GM23338 (cell line): ENCODE data around the gene DENND5A. TPM values are rescaled to one million over a fixed set of nuclear protein-coding genes. Genes with fewer than 3 reads are reported as not detected.
"Not testable (repeated sequence)": the region's sequence is repeated elsewhere in the genome, so short reads cannot be mapped to it uniquely, and the experiment has no call there.

Experiments
- ATAC-seq: fragments of 200-7000 bp; cut with Tn5 transposase; 3 replicates; pipeline ENCODE4 v1.9.1; 2020
- DNase-seq: peaks from one replicate; pipeline ENCODE4 v3.0.0-alpha.2; 2015; ENCODE audit warnings: low spot score
- H2AFZ ChIP-seq: fragments of 200-600 bp; sonication (generic); 2 replicates; pipeline ENCODE4 v1.8.0; 2016; ENCODE audit warnings: antibody characterized with exemption, mild to moderate bottlenecking, moderate library complexity
- H3F3A ChIP-seq: fragments of 200-600 bp; sonication (generic); replicated peaks from 2 replicates; pipeline ENCODE4 v1.8.0; 2017; ENCODE audit warnings: antibody characterized with exemption, mixed run types, low read depth
- H3K27ac ChIP-seq: fragments of 200-600 bp; sonication (generic); 2 replicates; pipeline ENCODE4 v1.6.1; 2016; ENCODE audit warnings: low read depth
- H3K27me3 ChIP-seq: fragments of 200-600 bp; sonication (generic); 2 replicates; pipeline ENCODE4 v1.8.0; 2016; ENCODE audit warnings: mild to moderate bottlenecking, mixed run types, moderate library complexity; ENCODE audit not compliant: insufficient read depth
- H3K36me3 ChIP-seq: fragments of 200-600 bp; sonication (generic); 2 replicates; pipeline ENCODE4 v1.8.0; 2016; ENCODE audit warnings: mild to moderate bottlenecking; ENCODE audit not compliant: insufficient read depth
- H3K4me1 ChIP-seq: fragments of 200-600 bp; sonication (generic); 2 replicates; pipeline ENCODE4 v1.8.0; 2016; ENCODE audit warnings: mild to moderate bottlenecking, moderate library complexity; ENCODE audit not compliant: insufficient read depth
- H3K4me2 ChIP-seq: fragments of 200-600 bp; sonication (generic); 2 replicates; pipeline ENCODE4 v1.7.1; 2017; ENCODE audit warnings: mixed run types
- H3K4me3 ChIP-seq: fragments of 200-600 bp; sonication (generic); 2 replicates; pipeline ENCODE4 v1.6.1; 2016; ENCODE audit warnings: mixed run types
- H3K79me2 ChIP-seq: fragments of 200-600 bp; sonication (generic); replicated peaks from 2 replicates; pipeline ENCODE4 v1.8.0; 2017; ENCODE audit warnings: mild to moderate bottlenecking; ENCODE audit not compliant: insufficient read depth
- H3K9me2 ChIP-seq: fragments of 200-600 bp; sonication (generic); 2 replicates; pipeline ENCODE4 v1.8.0; 2017; ENCODE audit not compliant: insufficient read depth
- H4K20me1 ChIP-seq: fragments of 200-600 bp; sonication (generic); replicated peaks from 2 replicates; pipeline ENCODE4 v1.8.0; 2017; ENCODE audit warnings: mild to moderate bottlenecking; ENCODE audit not compliant: insufficient read depth
- H3K27ac Mint-ChIP-seq: 2 replicates; pipeline ENCODE4 v1.8.0; 2020; ENCODE audit warnings: inconsistent platforms, mild to moderate bottlenecking, moderate library complexity, mixed read lengths
- H3K27me3 Mint-ChIP-seq: 3 replicates; pipeline ENCODE4 v1.8.0; 2022; ENCODE audit warnings: low read depth, mild to moderate bottlenecking, moderate library complexity, mixed read lengths, inconsistent platforms; ENCODE audit not compliant: insufficient read depth, poor library complexity
- H3K36me3 Mint-ChIP-seq: 3 replicates; pipeline ENCODE4 v1.8.0; 2021; ENCODE audit warnings: low read depth, mild to moderate bottlenecking, inconsistent platforms, moderate library complexity, mixed read lengths
- H3K4me1 Mint-ChIP-seq: 3 replicates; pipeline ENCODE4 v1.8.0; 2020; ENCODE audit warnings: mild to moderate bottlenecking, inconsistent platforms, mixed read lengths
- H3K4me3 Mint-ChIP-seq: 3 replicates; pipeline ENCODE4 v1.8.0; 2021; ENCODE audit warnings: moderate library complexity, mild to moderate bottlenecking, inconsistent platforms, mixed read lengths
- H3K9me3 Mint-ChIP-seq: 3 replicates; pipeline ENCODE4 v1.8.0; 2020; ENCODE audit warnings: moderate library complexity, mild to moderate bottlenecking, inconsistent platforms, mixed read lengths
- CREB1 ChIP-seq: fragments of 250-450 bp; sonication (Bioruptor Pico); IDR thresholded peaks from 2 replicates; pipeline ENCODE4 v1.5.0; 2020; ENCODE audit warnings: low read depth, mild to moderate bottlenecking, moderate library complexity
- EZH2phosphoT487 ChIP-seq: fragments of 200-600 bp; sonication (generic); IDR thresholded peaks from one replicate; pipeline ENCODE4 v1.8.1; 2018; ENCODE audit warnings: antibody characterized with exemption; ENCODE audit not compliant: unreplicated experiment
- JUNB ChIP-seq: IDR thresholded peaks from one replicate; pipeline ENCODE4 v1.6.1; 2016; ENCODE audit warnings: antibody characterized with exemption; ENCODE audit not compliant: unreplicated experiment
- NANOG ChIP-seq: IDR thresholded peaks from 2 replicates; pipeline ENCODE4 v1.6.1; 2016; ENCODE audit warnings: antibody characterized with exemption, borderline replicate concordance
- POLR2AphosphoS5 ChIP-seq: IDR thresholded peaks from 2 replicates; pipeline ENCODE4 v1.6.1; 2016; ENCODE audit warnings: antibody characterized with exemption, low read depth
- ZNF114 ChIP-seq: fragments of 250-450 bp; sonication (Bioruptor Pico); IDR thresholded peaks from 2 replicates; pipeline ENCODE4 v1.5.0; 2020; ENCODE audit warnings: mild to moderate bottlenecking, moderate library complexity
- polyA plus RNA-seq: library from polyadenylated mRNA; unstranded; fragments of >200 nt; fragmentation: Nextera tagmentation; extraction: Ambion mirVana; gene quantifications from 2 replicates; pipeline ENCODE4 v1.2.1, GENCODE V29; 2016
- total RNA-seq: library from RNA; depleted of rRNA; stranded (reverse); fragments of >200 nt; shearing (Covaris generic); gene quantifications from 2 replicates; pipeline ENCODE4 v1.2.3, GENCODE V29; 2014

DENND5A gene
- total and polyA plus RNA-seq, 2 experiments from 2014 or later: 28.1 to 56.3 TPM

DNA sequence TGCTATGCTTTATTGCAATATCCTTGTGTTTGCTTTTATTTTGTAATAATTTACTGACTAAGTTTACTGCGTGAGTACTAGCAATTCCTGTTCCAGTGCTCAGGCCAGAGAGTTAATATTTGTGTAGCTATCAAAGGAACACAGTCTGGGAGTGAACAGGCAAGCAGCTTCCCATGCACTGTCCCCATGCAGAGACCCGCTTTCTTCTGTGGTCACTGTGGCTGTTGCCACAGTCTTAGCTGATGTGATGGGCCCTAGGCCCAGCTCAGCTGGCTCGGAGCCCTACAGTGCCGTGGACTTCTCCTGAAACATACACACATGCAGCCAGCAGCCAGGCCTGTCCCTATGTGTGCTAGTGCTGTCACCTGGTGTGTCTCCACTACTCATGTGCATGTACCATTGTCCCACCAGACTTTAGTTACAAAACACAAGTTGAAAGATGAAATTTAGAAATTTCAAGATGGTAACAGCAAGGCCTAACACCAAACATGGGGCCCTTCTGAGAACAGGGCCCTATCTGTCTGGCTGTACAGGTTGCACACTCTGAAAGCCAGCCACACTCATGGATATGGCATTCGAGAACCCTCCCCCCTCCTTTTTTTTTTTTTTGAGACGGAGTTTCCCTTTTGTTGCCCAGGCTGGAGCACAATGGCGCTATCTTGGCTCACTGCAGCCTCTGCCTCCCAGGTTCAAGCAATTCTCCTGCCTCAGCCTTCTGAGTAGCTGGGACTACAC is 161.4 kb downstream of the DENND5A start:
- no peak overlapping the region for H3K4me2 ChIP-seq
- H3K79me2 ChIP-seq: no peaks in the 10 kb centered on the region
- no peak overlapping the region for H3K27ac Mint-ChIP-seq
- no peaks in the 10 kb centered on the region for H3K27me3 ChIP-seq
- no peaks in the 10 kb centered on the region for H3K4me1 Mint-ChIP-seq
- DNase-seq (no peak), ATAC-seq (no peak)
- peaks cover 2% of the 10 kb centered on the region for H3K27me3 Mint-ChIP-seq
- no peak overlapping the region for H2AFZ ChIP-seq
- no peaks in the 10 kb centered on the region for H3K36me3 ChIP-seq
- no peaks in the 10 kb centered on the region for H3K36me3 Mint-ChIP-seq
- no peaks in the 10 kb centered on the region for H3F3A ChIP-seq
- TF ChIP-seq NANOG (no peak), ZNF114 (CRISPR knock-in tag) (no peak), JUNB (no peak)
- H3K4me1 ChIP-seq: no peaks in the 10 kb centered on the region
- no peaks in the 10 kb centered on the region for H4K20me1 ChIP-seq
- no peak overlapping the region for H3K27ac ChIP-seq
- no peaks in the 10 kb centered on the region for H3K9me2 ChIP-seq
- H3K4me3 ChIP-seq: no peak overlapping the region
- no peaks in the 10 kb centered on the region for H3K9me3 Mint-ChIP-seq
- H3K4me3 Mint-ChIP-seq: no peak overlapping the region

DNA sequence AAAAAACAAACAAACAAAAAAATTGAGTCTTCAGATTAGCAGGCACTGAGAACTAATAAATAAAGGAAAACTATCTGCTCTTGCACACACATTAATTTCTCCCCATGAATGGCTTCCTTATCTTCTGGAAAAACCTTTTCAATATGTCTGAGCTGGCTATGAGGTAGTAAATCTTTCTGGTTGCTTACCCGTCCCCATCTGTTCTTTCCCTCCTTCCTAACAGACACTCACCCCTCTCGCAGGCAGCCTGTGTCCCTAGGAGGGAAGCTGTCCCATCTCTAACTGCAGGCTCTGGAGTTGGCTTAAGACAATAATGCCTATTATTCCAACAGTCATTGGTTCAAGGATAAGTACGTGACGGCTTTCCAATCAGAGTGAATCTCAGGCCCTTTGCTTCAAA is 165.5 kb downstream of the DENND5A start:
- H3K36me3 ChIP-seq: no peaks in the 10 kb centered on the region
- no peaks in the 10 kb centered on the region for H3K79me2 ChIP-seq
- Mint-ChIP-seq H3K9me3 (no peaks in the 10 kb centered on the region), H3K27me3 (peaks cover 5% of the 10 kb centered on the region), H3K4me3 (no peak overlapping the region), H3K36me3 (no peaks in the 10 kb centered on the region; the same call in 2 of the 3 replicates), H3K27ac (no peak overlapping the region), H3K4me1 (no peaks in the 10 kb centered on the region)
- H3K4me2 ChIP-seq: no peak overlapping the region
- H3K27ac ChIP-seq: no peak overlapping the region
- no peaks in the 10 kb centered on the region for H3K4me1 ChIP-seq
- H3K9me2 ChIP-seq: no peaks in the 10 kb centered on the region
- no peak overlapping the region for H3K4me3 ChIP-seq
- H2AFZ ChIP-seq: no peak overlapping the region
- H4K20me1 ChIP-seq: no peaks in the 10 kb centered on the region
- DNase-seq (no peak), ATAC-seq (no peak)
- no peak for TF ChIP-seq EZH2phosphoT487
- TF ChIP-seq POLR2AphosphoS5: no peak
- no peak for TF ChIP-seq CREB1
- no peak for TF ChIP-seq ZNF114 (CRISPR knock-in tag)
- H3F3A ChIP-seq: no peaks in the 10 kb centered on the region
- no peaks in the 10 kb centered on the region for H3K27me3 ChIP-seq

DNA sequence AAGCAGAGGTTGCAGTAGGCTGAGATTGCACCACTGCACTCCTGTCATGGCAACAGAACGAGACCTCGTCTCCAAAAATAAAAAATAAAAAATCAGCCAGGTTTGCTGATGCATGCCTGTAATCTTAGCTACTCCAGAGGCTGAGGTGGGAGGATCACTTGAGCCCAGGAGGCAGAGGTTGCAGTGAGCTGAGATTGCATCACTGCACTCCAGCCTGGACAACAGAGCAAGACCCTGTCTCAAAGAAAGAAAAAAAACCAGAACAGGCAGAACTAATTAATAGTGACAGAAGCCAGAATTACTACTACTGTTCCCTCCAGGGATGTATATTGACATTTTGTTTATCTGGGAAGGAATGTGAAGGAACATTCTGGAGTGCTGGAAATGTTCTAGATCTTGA is 166.7 kb downstream of the DENND5A start:
- not testable (repeated sequence) for H4K20me1 ChIP-seq, H3K9me2 ChIP-seq, H3K27me3 Mint-ChIP-seq, H3K79me2 ChIP-seq, H3K9me3 Mint-ChIP-seq, H3K4me2 ChIP-seq, H3K4me3 ChIP-seq, H3F3A ChIP-seq, H3K36me3 Mint-ChIP-seq, H3K27me3 ChIP-seq, H3K4me3 Mint-ChIP-seq, DNase-seq, H3K27ac Mint-ChIP-seq, H3K27ac ChIP-seq, ATAC-seq, H2AFZ ChIP-seq, H3K4me1 Mint-ChIP-seq, H3K36me3 ChIP-seq, H3K4me1 ChIP-seq

DNA sequence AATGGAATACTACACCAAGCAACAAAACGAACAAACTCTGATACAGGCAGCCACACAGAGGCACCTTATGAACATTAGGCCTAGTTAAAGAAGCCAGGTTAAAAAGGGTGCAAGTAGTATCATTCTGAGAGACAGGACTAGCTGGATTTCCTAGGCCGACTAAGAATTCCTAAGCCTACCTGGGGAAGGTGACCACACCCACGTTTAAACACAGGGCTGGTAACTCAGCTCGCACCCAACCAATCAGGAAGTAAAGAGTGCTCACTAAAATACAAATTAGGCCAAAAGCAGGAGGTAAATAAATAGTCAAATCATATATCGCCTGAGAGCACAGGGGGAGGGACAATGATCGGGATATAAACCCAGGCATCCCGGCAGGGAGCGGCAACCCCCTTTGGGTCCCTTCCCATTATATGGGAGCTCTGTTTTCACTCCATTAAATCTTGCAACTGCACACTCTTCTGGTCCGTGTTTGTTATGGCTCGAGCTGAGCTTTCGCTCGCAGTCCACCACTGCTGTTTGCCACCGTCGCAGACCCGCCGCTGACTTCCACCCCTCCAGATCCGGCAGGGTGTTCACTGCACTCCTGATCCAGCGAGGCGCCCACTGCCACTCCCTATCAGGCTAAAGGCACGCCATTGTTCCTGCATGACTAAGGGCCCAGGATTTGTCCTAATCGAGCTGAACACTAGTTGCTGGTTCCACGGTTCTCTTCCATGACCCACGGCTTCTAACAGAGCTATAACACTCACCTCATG is 167.8 kb downstream of the DENND5A start:
- H4K20me1 ChIP-seq, H3K27ac Mint-ChIP-seq, H3K4me1 ChIP-seq, H3K4me1 Mint-ChIP-seq, H3K36me3 Mint-ChIP-seq, H3K9me2 ChIP-seq, H3K4me3 ChIP-seq, H3K9me3 Mint-ChIP-seq, H3F3A ChIP-seq, H2AFZ ChIP-seq, ATAC-seq, H3K27ac ChIP-seq, H3K4me3 Mint-ChIP-seq, H3K36me3 ChIP-seq, H3K4me2 ChIP-seq, H3K27me3 ChIP-seq, H3K79me2 ChIP-seq, DNase-seq: not testable (repeated sequence)
- H3K27me3 Mint-ChIP-seq: peaks cover 13% of the 10 kb centered on the region
